ENCODE results near the gene TMEM222. TPM values are rescaled to one million over a fixed set of nuclear protein-coding genes. Genes with fewer than 3 reads are reported as not detected.

Gene TMEM222
- polyA plus RNA-seq, 4 donors = 30.3 to 51.7 (median 36.9) TPM

GRCh38 chr1:27330786-27331185, 8.8 kb downstream of the TMEM222 start:
- Histone ChIP-seq H3K27me3 (ENCODE audit: control insufficient read depth in 3 of 3, insufficient read depth in 3 of 3, low read length in 3 of 3) (no peaks in the 10 kb centered on the region), H3K36me3 (ENCODE audit: control insufficient read depth in 3 of 3, insufficient read depth in 2 of 3, low read depth in 1 of 3, low read length in 3 of 3) (peaks cover 3 to 84% (median 7%) of the 10 kb centered on the region in 3 donors), H3K4me1 (ENCODE audit: control insufficient read depth in 3 of 3, insufficient read depth in 2 of 3, low read depth in 1 of 3, low read length in 2 of 3) (no peaks in the 10 kb centered on the region), H3K4me3 (ENCODE audit: low read depth in 1 of 3, low read length in 3 of 3) (no peak overlapping the region), H3K9me3 (ENCODE audit: control insufficient read depth in 2 of 2, insufficient read depth in 1 of 2, low read depth in 1 of 2, low read length in 1 of 2) (no peaks in the 10 kb centered on the region), H3K27ac (ENCODE audit: low read depth in 1 of 3, low read length in 2 of 3) (no peak overlapping the region)
- WGBS, 3 donors = 80 to 83% (median 82%) methylated on average over 8 of the region's 8 CpGs
- no peak for FAIRE-seq
- DNase-seq = no peak

- H3K9me3 ChIP-seq (ENCODE audit: control insufficient read depth in 2 of 2, insufficient read depth in 1 of 2, low read depth in 1 of 2, low read length in 1 of 2) = no peaks in the 10 kb centered on the region
- H3K27me3 ChIP-seq (ENCODE audit: control insufficient read depth in 3 of 3, insufficient read depth in 3 of 3, low read length in 3 of 3) = no peaks in the 10 kb centered on the region
- H3K4me3 ChIP-seq (ENCODE audit: low read depth in 1 of 3, low read length in 3 of 3) = no peak overlapping the region
- FAIRE-seq (no peak), DNase-seq (no peak)
- H3K36me3 ChIP-seq (ENCODE audit: control insufficient read depth in 3 of 3, insufficient read depth in 2 of 3, low read depth in 1 of 3, low read length in 3 of 3) = peaks cover 3 to 87% (median 4%) of the 10 kb centered on the region in 3 donors
- H3K27ac ChIP-seq (ENCODE audit: low read depth in 1 of 3, low read length in 2 of 3) = no peak overlapping the region
- no peaks in the 10 kb centered on the region for H3K4me1 ChIP-seq (ENCODE audit: control insufficient read depth in 3 of 3, insufficient read depth in 2 of 3, low read depth in 1 of 3, low read length in 2 of 3)
- 85 to 92% (median 88%) methylated on average over 3 of the region's 3 CpGs for WGBS, 3 donors
Observed at GRCh38 chr1:27331426-27331825, 9.5 kb downstream of the TMEM222 start.

- Histone ChIP-seq H3K36me3 (ENCODE audit: control insufficient read depth in 3 of 3, insufficient read depth in 2 of 3, low read depth in 1 of 3, low read length in 3 of 3) (peaks cover 3 to 87% (median 8%) of the 10 kb centered on the region in 3 donors), H3K9me3 (ENCODE audit: control insufficient read depth in 2 of 2, insufficient read depth in 1 of 2, low read depth in 1 of 2, low read length in 1 of 2) (no peaks in the 10 kb centered on the region), H3K27ac (ENCODE audit: low read depth in 1 of 3, low read length in 2 of 3) (no peak overlapping the region), H3K27me3 (ENCODE audit: control insufficient read depth in 3 of 3, insufficient read depth in 3 of 3, low read length in 3 of 3) (no peaks in the 10 kb centered on the region), H3K4me1 (ENCODE audit: control insufficient read depth in 3 of 3, insufficient read depth in 2 of 3, low read depth in 1 of 3, low read length in 2 of 3) (no peaks in the 10 kb centered on the region), H3K4me3 (ENCODE audit: low read depth in 1 of 3, low read length in 3 of 3) (no peak overlapping the region)
- DNase-seq = no peak
- 90 to 95% (median 90%) methylated on average over 5 of the region's 5 CpGs for WGBS, 3 donors
- FAIRE-seq = no peak
Observed at GRCh38 chr1:27331922-27332321, 10.0 kb downstream of the TMEM222 start.

GRCh38 chr1:27332536-27333281, 10.7 kb downstream of the TMEM222 start:
- H3K4me3 ChIP-seq (ENCODE audit: low read depth in 1 of 3, low read length in 3 of 3) = no peak overlapping the region
- H3K36me3 ChIP-seq (ENCODE audit: control insufficient read depth in 3 of 3, insufficient read depth in 2 of 3, low read depth in 1 of 3, low read length in 3 of 3) = peaks cover 3 to 83% (median 8%) of the 10 kb centered on the region in 3 donors
- FAIRE-seq (no peak), DNase-seq (peak in 1 of 2 donors; percentile 45)
- H3K4me1 ChIP-seq (ENCODE audit: control insufficient read depth in 3 of 3, insufficient read depth in 2 of 3, low read depth in 1 of 3, low read length in 2 of 3) = no peaks in the 10 kb centered on the region
- no peaks in the 10 kb centered on the region for H3K9me3 ChIP-seq (ENCODE audit: control insufficient read depth in 2 of 2, insufficient read depth in 1 of 2, low read depth in 1 of 2, low read length in 1 of 2)
- H3K27me3 ChIP-seq (ENCODE audit: control insufficient read depth in 3 of 3, insufficient read depth in 3 of 3, low read length in 3 of 3) = no peaks in the 10 kb centered on the region
- no peak overlapping the region for H3K27ac ChIP-seq (ENCODE audit: low read depth in 1 of 3, low read length in 2 of 3)
- 64 to 71% (median 69%) methylated on average over 11 of the region's 11 CpGs for WGBS, 3 donors

- Histone ChIP-seq H3K36me3 (ENCODE audit: control insufficient read depth in 3 of 3, insufficient read depth in 2 of 3, low read depth in 1 of 3, low read length in 3 of 3) (peaks cover 3 to 78% (median 8%) of the 10 kb centered on the region in 3 donors), H3K4me3 (ENCODE audit: low read depth in 1 of 3, low read length in 3 of 3) (no peak overlapping the region), H3K9me3 (ENCODE audit: control insufficient read depth in 2 of 2, insufficient read depth in 1 of 2, low read depth in 1 of 2, low read length in 1 of 2) (no peaks in the 10 kb centered on the region), H3K27ac (ENCODE audit: low read depth in 1 of 3, low read length in 2 of 3) (no peak overlapping the region), H3K27me3 (ENCODE audit: control insufficient read depth in 3 of 3, insufficient read depth in 3 of 3, low read length in 3 of 3) (no peaks in the 10 kb centered on the region), H3K4me1 (ENCODE audit: control insufficient read depth in 3 of 3, insufficient read depth in 2 of 3, low read depth in 1 of 3, low read length in 2 of 3) (no peaks in the 10 kb centered on the region)
- WGBS, 3 donors = 91 to 96% (median 92%) methylated on average over 17 of the region's 17 CpGs
- DNase-seq (no peak), FAIRE-seq (no peak)
Observed at GRCh38 chr1:27333717-27334279, 11.8 kb downstream of the TMEM222 start.

- Histone ChIP-seq H3K27ac (ENCODE audit: low read depth in 1 of 3, low read length in 2 of 3) (no peak overlapping the region), H3K9me3 (ENCODE audit: control insufficient read depth in 2 of 2, insufficient read depth in 1 of 2, low read depth in 1 of 2, low read length in 1 of 2) (no peaks in the 10 kb centered on the region), H3K36me3 (ENCODE audit: control insufficient read depth in 3 of 3, insufficient read depth in 2 of 3, low read depth in 1 of 3, low read length in 3 of 3) (peaks cover 3 to 77% (median 8%) of the 10 kb centered on the region in 3 donors), H3K4me3 (ENCODE audit: low read depth in 1 of 3, low read length in 3 of 3) (no peak overlapping the region), H3K4me1 (ENCODE audit: control insufficient read depth in 3 of 3, insufficient read depth in 2 of 3, low read depth in 1 of 3, low read length in 2 of 3) (no peaks in the 10 kb centered on the region), H3K27me3 (ENCODE audit: control insufficient read depth in 3 of 3, insufficient read depth in 3 of 3, low read length in 3 of 3) (no peaks in the 10 kb centered on the region)
- DNase-seq (no peak), FAIRE-seq (no peak)
- whole genome bisulfite sequencing, 3 donors = 90 to 94% (median 90%) methylated on average over 17 of the region's 17 CpGs
Observed at GRCh38 chr1:27335506-27336422, 13.8 kb downstream of the TMEM222 start.

GRCh38 chr1:27336756-27337155, 14.8 kb downstream of the TMEM222 start:
- WGBS, 3 donors = 93 to 99% (median 96%) methylated on average over 5 of the region's 5 CpGs
- Histone ChIP-seq H3K36me3 (ENCODE audit: control insufficient read depth in 3 of 3, insufficient read depth in 2 of 3, low read depth in 1 of 3, low read length in 3 of 3) (peaks cover 3 to 67% (median 8%) of the 10 kb centered on the region in 3 donors), H3K9me3 (ENCODE audit: control insufficient read depth in 2 of 2, insufficient read depth in 1 of 2, low read depth in 1 of 2, low read length in 1 of 2) (no peaks in the 10 kb centered on the region), H3K27ac (ENCODE audit: low read depth in 1 of 3, low read length in 2 of 3) (no peak overlapping the region), H3K27me3 (ENCODE audit: control insufficient read depth in 3 of 3, insufficient read depth in 3 of 3, low read length in 3 of 3) (no peaks in the 10 kb centered on the region), H3K4me1 (ENCODE audit: control insufficient read depth in 3 of 3, insufficient read depth in 2 of 3, low read depth in 1 of 3, low read length in 2 of 3) (peaks cover 0 to 4% (median 0%) of the 10 kb centered on the region in 3 donors), H3K4me3 (ENCODE audit: low read depth in 1 of 3, low read length in 3 of 3) (no peak overlapping the region)
- FAIRE-seq (no peak), DNase-seq (no peak)

- no peak overlapping the region for H3K4me3 ChIP-seq (ENCODE audit: low read depth in 1 of 3, low read length in 3 of 3)
- peaks cover 3 to 49% (median 8%) of the 10 kb centered on the region in 3 donors for H3K36me3 ChIP-seq (ENCODE audit: control insufficient read depth in 3 of 3, insufficient read depth in 2 of 3, low read depth in 1 of 3, low read length in 3 of 3)
- DNase-seq = no peak
- no peak overlapping the region for H3K27ac ChIP-seq (ENCODE audit: low read depth in 1 of 3, low read length in 2 of 3)
- no peaks in the 10 kb centered on the region for H3K27me3 ChIP-seq (ENCODE audit: control insufficient read depth in 3 of 3, insufficient read depth in 3 of 3, low read length in 3 of 3)
- WGBS, 3 donors = 93 to 97% (median 94%) methylated on average over 6 of the region's 6 CpGs
- H3K4me1 ChIP-seq (ENCODE audit: control insufficient read depth in 3 of 3, insufficient read depth in 2 of 3, low read depth in 1 of 3, low read length in 2 of 3) = peaks cover 0 to 17% (median 0%) of the 10 kb centered on the region in 3 donors
- no peaks in the 10 kb centered on the region for H3K9me3 ChIP-seq (ENCODE audit: control insufficient read depth in 2 of 2, insufficient read depth in 1 of 2, low read depth in 1 of 2, low read length in 1 of 2)
- no peak for FAIRE-seq
Observed at GRCh38 chr1:27338751-27339150, 16.8 kb downstream of the TMEM222 start.

Data from small intestine (tissue), 7 donors.